Measurements from ENCODE around the gene HSPA1L.
"Not testable (repeated sequence)": the region's sequence is repeated elsewhere in the genome, so short reads cannot be mapped to it uniquely, and the experiment has no call there.

The HSPA1L gene

DNA sequence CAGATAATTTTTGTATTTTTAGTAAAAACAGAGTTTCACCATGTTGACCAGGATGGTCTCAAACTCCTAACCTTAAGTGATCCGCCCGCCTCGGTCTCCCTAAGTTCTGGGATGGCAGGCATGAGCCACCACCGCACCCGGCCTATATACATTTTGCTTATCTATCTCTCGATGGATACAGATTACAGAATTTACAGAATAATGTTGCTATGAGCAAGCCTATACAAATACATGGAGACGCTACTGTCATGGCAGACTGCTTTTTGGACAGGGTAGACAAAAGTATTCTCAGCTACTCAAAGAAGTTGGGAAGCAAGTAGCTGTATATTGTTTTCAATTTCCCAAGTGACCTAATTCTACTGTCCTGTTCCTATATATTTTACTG is 1.6 kb downstream of the HSPA1L start:
- no peak for DNase-seq (ENCODE audit: low spot score)

DNA sequence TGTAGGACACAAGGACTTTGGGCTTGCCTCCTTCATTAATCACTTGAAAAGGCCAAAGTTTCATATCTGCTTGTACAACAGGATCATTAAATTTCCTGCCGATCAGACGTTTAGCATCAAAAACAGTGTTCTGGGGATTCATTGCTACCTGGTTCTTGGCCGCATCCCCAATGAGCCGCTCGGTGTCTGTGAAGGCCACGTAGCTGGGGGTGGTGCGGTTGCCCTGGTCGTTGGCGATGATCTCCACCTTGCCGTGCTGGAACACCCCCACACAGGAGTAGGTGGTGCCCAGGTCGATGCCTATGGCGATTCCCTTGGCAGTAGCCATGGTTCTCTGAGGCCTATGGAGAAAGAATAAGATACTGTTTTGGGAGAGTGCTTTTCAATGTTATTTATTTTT is 3.4 kb downstream of the HSPA1L start:
- DNase-seq (ENCODE audit: low spot score): no peak

DNA sequence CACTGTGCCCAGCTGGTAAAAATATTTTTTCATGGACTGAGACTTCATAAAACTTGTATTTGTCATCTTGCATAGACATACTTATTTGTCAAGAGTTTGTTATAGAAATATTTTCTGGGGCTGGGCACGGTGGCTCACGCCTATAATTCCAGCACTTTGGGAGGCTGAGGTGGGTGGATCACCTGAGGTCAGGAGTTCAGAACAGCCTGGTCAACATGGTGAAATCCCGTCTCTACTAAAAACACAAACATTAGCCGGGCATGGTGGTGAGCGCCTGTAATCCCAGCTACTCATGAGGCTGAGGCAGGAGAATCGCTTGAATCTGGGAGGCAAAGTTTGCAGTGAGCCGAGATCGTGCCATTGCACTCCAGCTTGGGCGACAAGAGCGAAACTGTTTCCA is 6.5 kb downstream of the HSPA1L start:
- not testable (repeated sequence) for DNase-seq (ENCODE audit: low spot score)

DNA sequence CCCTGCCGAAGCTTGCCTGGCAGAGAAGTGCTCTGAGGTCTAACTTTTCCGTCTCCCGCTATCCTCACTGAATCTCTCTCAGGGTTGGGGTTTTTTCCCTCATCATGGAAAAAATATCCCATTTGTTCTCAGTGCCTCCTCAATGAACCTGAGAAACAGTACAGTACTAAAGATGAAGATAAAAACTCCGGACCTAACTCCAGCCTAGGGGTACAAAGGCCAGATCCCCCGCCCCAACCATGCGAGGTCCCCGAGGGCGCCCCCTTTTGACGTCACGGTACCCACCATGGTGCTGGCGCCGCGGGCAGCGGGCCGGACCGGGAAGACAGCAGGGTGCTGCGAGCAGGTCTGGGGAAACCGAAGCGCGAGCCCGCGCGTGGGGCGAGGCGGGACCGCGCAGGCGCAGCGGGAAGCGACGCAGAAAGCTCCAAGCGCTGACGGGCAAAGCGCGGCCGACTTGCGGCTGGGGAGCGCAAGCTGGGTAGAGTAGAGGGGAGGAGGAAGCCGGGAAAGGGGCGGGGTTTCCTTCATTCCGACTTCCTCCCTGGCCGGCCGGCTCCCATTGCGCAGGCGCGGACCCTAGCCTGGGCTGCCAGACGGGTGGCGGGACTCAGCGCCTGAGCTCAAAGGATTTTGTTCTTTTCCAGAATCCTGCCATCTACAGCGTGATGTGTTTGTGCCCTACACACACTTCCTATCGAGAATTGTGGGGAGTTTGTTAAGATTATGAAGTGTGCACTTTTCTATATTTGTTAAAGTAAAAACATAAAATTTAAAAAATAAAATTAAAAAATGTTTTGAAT is 8.4 kb downstream of the HSPA1L start, which contains the start of gene LSM2:
LSM2 (minus strand) TSS at position 497 of the 803 bp plus-strand sequence; CDS start at position 288, 209 bp downstream.
- DNase-seq (ENCODE audit: low spot score): peak; percentile 96

DNA sequence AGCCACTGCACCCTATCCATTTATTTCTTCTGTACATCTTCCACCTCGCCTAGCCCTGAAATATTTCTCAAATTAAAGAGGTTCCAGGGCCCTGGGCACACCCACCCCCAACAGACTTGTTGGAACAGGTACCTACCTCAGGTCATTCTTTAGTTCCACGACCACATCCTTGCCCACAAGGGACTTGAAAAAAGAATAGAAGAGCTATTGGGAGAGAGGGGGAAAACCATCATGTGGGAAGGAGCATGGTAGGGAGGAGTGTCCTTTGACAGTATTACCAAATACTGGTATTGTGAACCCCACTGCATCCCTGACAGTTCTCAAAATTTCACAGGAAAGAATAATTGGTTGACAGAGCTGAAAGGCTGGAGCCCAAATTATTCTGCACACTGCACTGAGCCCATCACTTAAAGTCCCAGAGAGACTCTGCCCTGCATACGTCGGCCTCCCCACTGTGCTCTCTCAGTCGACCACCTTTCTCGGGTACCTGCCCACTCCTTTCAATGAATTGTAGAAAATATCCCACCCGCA is 9.1 kb downstream of the HSPA1L start:
- no peak for DNase-seq (ENCODE audit: low spot score)

DNA sequence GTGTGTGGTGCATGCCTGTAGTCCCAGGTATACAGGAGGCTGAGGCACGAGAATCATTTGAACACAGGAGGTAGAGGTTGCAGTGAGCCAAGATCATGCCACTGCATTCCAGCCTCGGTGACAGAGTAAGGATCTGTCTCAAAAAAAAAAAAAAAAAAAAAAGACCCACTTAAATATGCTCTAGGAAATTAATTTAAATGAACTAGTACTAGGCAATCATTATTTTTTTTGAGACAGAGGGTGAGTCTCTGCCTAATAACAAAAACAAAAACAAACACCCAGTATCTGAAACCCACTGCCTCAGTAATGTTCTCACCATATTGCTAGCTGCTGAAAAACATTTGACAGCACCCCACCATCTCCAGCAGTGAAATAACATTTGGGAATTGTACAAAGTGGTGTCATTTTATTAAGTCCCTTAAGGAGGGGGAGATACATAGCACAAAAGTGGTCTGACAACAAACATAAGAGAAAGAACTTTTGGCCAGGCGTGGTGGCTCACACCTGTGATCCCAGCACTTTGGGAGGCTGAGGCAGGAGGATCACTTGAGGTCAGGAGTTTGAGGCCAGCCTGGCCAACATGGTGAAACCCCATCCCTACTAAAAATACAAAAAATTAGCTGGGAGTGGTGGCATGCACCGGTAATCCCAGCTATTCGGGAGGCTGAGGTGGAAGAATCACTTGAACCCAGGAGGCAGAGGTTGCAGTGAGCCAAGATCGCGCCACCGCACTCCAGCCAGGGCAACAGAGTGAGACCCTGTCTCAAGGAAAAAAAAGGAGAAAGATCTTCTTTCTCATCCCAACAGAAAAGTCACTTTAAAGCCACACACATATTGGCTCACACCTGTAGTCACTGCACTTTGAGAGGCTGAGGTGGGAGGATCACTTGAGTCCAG is 13.8 kb downstream of the HSPA1L start:
- not testable (repeated sequence) for DNase-seq (ENCODE audit: low spot score)

DNA sequence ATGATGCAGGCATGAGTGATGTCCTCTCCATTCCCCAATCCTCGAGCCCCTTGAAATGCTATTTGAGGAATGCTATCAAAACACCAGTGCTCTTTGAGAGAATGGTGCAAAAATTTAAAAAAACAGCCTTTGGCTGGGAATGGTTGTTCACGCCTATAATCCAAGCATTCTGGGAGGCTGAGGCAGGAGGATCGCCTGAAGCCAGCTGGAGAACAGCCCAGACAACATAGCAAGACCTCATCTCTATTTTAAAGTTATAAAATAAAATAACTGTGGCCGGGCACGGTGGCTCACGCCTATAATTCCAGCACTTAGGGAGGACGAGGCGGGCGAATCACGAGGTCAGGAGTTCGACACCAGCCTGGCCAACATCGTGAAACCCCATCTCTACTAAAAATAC is 15.3 kb downstream of the HSPA1L start:
- no peak for DNase-seq (ENCODE audit: low spot score)

DNA sequence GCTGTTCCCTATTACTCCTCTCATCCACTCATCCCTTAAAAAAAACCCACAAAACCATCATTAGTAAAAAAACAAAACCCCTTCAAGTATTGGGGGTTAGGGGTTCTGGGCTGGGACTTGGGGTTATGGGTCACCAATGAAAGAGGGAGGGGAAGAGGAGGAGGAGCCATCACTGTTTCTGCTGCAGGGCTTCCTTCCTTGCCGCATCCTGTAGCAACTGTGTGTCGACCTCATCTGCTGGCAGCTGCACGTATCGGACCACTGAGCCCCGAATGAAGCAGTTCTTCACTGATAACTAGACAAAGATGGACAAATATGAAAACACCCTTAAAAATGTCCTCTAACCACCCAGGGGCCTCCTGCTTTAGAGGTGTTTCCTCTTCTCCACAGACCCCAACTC is 17.5 kb downstream of the HSPA1L start:
- peak; percentile 81 for DNase-seq (ENCODE audit: low spot score)

DNA sequence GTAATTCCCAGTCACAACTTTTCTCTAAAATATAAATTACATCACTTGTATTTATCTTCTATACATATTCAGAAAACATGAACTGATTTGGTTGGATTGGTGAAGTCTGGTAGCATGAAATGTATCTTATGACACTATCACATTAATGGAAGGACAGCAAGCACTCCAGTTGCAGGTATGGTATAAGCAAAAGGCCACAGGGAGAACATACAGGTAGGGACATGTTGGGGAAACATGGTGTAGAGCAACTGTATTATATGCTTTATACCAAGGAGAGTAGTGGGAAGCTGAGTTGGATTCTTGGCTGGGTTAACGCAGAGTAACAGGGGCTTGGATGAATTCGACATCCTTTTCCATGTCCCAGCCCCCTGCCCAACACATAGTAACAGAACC is 18.1 kb downstream of the HSPA1L start:
- no peak for DNase-seq (ENCODE audit: low spot score)

DNA sequence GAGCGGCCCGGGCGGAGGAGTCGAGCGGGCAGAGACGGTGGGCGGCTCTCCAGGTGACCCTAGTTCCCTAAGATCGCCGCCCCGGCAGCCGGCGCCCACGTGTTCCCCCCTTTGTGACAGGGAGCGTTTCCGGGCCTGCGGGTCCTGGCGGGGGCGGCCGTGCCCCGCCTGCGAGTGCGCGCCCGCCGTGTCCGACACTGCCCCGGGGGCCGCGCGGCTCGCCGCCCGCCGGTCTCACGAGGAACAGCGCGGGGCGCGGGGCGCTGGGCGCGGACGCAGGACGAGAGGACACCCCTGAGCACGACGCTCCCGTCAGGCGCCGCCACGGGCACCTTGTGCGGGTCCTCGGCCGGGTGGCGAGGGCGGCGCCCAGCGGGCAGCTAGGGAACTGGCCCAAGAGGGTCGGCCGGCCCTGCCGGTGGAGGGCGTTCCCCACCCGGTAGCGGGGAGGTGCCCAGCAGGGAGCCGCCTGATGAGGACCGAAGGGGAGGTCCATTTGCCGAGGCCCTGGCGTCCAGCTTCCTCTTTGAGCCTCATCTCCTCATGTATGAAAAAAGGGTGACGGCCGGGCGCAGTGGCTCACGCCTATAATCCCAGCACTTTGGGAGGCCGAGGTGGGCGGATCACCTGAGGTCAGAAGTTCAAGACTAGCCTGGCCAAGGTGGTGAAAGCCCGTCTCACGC is 19.3 kb downstream of the HSPA1L start, which contains the start of gene VARS1:
VARS1 (minus strand) TSS at position 137 of the 683 bp plus-strand sequence. CDS start 535 bp downstream, outside the sequence.
- peak; percentile 84 for DNase-seq (ENCODE audit: low spot score)

DNA sequence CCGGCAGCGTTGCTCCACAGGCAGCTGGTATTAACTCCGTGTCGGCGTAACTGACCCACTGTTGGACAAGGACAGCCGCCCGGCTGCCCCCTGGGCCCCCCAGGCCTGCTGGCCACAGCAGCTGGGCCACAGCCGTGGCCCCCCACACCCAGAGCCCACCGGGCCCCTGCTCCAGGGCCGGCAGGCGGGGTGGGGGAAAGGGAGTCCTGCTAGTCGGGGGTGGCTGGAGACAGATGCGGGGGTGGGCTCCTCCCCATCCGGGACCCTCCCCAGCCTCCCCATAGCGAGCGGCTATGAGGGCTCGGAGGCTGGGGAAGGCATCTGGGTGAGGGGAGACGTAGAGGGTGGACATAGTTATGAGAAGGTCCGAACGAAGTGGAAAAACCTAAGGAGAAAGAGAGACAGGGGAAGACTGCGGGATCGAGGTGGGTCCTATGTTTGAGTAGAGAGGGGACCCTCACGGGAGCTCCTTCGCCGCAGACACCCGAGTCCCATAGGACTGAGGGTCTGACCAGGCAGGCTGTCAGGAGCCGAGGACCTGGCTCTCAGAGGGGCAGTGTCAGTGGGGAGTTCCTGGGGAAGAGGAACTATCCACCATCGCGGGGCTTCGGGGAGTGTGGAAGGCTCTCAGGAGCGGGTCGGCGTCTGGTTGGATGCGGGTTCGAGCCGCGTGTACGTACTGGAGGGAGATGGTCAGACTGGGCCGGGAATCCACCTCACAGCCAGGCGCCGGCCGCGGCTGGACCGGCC is 20.0 kb downstream of the HSPA1L start:
- no peak for DNase-seq (ENCODE audit: low spot score)

DNA sequence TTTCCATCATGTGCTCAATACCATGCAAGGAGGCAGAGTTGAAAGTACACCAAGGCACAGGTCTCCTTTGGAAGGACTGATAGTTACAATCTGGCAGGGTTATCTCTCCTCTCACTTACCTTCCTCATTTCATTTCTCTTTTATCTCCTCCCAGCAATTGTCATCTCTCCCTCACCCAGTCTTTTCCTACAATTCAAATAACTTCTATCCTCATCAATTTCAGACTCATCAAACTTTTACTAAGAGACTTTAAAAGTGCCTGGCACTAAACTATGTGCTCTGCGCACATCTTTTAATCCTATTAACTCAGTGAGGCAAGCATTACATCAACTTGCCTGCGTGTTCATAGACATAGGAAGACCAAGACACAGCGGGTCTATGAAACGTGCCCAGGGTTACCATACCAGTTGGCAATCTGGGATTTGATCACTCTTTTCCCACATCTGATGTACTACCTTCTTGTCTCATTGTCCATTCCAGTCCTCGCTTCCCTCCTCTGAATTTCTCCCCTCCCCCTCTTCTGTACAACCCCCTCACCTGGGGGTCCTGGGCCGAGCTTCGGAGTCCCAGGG is 20.7 kb downstream of the HSPA1L start:
- DNase-seq (ENCODE audit: low spot score): peak; percentile 61

DNA sequence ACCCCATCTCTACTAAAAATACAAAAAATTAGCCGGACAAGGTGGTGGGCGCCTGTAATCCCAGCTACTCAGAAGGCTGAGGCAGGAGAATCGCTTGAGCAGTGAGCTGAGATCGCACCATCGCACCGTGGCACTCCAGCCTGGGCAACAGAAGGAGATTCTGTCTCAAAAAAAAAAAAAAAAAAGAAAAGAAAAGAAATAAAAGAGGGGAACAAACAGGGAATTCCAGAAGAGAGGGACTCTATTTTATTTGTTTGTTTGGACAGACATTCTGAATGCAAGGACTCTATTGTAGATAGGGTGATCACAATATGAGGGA is 21.2 kb downstream of the HSPA1L start:
- DNase-seq (ENCODE audit: low spot score): not testable (repeated sequence)

DNA sequence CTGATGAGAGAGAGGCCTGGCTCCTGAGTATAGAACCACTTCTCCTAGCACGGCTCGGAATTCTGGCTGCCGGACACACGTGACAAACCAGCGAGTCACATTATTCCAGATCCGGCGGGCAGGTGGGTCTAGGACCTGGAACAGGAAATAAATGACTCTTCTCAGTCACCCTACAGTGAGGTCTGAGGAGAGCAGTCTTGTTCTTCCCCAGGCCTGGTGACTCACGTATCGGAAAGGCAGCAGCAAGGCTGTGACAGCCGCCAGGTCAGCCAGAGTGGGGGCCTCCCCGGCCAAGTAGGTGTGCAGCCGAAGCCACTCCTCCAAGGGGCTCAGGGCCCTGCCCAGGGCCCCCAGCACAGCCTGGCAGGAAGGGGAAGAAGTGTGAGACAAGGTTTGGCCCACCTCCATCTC is 22.3 kb downstream of the HSPA1L start:
- DNase-seq (ENCODE audit: low spot score): no peak

DNA sequence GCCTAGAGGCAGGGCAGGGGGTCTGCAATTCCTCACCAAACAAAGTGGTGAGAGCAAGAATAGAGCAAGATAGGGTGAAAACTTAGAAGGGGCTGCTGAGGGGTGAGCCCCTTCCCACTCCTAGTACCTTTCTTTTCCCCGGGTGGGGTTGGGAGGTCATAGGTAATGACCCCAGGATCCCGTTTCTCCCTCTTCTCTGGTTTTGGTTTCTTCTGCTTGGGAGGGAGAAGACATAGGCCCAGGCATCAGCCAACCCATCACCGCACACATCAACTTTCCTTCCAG is 23.1 kb downstream of the HSPA1L start:
- DNase-seq (ENCODE audit: low spot score): no peak

DNA sequence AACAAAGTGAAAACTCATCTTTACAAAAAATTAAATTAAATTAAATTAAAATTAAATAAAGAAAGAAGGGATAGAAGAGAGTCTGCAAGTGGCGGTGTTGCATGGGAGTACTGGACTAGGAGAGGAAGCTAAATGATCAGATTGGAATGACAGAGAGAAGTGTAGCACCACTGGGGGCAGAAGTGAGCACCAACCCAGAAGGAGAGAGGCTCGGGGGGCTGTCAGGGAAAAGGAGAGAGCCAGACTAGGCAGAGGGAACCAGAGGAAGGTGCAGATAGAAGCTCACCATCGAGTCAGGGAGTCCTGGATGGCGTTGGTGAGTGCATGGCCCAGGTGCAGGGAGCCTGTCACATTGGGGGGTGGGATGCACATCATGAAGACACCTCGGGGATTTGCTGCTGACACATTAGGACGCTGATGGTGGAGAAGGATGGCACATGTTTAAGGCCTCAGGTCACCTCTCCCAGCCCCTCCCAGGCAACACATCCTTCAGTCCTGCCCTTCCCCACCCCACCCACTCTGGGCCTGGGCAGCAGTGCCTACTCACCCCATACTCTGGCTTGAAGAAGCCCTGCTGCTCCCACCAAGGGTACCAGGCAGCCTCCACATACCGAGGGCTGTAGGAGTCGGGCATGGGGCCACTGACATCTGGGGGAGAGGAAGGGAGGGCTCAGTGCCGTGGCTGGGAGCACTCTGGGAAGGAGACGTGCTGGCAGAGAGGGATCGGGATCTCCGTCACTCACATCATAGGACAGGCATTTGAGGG is 23.6 kb downstream of the HSPA1L start:
- peak; percentile 73 for DNase-seq (ENCODE audit: low spot score)

DNA sequence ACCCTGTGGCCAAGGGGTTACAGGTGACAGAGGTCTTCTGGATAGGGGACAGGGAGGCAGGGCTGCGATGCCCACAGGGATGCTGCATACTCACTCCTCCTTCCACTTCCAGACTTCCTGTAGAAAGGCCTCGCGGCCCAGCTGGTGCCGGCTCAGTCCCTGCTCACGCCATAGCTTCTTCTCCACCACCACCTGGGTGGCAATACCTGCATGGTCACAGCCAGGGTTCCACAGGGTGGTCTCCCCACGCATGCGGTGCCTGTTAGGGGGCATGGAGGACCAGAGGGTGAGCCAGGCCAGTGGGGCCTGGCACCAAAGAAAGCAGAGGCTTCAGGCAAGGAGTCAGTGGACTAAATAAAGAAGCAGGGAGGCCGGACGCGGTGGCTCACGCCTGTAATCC is 29.6 kb downstream of the HSPA1L start:
- no peak for DNase-seq (ENCODE audit: low spot score)

DNA sequence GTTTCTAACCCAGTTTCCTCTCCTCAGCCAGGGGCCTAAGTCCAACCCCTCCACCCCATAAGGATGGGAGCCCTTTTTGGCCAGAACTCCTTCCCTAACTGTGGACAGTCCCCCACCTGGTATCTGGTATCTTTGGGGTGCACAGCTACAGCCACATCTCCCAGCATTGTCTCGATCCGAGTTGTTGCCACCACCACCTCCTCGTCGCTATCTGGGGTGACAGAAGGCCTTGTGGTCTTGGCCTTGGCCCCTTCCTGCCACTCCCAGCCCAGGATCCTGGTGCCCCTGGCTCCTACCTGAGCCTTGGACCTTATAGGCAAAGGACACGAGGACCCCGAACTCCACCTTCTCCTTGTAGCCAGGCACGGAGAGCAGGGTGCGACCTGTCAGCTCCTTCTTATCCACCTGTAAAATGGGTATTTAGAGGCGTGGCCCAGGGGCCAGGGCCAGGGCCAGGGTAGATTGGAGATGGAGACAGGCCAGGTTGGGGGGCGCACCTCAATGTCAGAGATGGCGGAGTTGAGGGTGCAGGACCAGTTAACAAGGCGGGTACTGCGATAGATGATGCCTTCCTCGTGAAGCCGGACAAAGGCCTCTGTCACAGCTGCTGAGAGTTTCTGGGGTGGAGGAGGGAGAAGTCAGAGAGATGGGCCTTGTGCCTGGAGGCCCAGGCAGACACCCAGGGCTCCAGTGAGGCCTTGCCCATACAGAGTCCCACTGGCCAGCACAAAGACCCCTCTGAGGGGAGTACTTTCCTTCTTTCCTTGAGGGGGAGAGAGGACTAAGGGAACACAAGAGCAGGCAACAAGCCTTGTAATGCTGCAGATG is 30.8 kb downstream of the HSPA1L start:
- DNase-seq (ENCODE audit: low spot score): no peak

DNA sequence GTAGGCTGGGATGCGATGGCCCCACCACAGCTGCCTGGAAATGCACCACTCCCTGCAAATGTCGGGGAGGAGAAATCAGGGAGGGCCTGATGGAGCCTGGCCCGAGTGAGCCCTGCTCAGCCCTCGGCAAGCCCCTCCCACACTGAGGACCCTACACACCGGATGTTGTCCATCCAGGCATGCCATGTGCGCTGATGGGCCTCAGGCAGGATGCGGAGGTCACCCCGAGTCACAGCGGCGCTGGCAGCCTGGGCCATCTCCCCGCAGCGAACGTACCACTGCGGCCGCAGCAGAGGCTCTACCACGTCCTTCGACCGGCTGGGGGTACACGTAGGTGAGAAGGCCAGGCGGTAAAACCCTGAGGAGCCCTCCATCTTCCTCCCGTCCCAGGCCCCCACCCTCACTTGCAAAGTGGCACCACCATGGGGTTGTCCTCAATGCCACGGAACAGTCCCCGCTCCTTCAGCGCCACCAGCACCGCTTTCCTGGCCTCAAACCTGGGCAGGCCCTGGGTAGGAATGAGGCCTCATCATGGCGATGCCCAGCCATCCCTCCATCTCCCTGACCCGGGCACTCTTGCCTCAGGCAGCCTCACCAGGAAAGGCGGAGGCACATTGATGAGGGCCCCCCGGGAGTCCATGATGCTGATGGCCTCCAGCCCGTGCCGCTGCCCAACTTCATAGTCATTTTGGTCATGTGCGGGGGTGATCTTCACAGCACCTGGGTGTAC is 32.8 kb downstream of the HSPA1L start:
- no peak for DNase-seq (ENCODE audit: low spot score)

Data from NAMALWA (cell line).